GM12872 (cell line): Measurements from ENCODE around the gene PEDS1.

ENCODE experiments used
- TF ChIP-seq, protein P1 (sequence below): IDR thresholded peaks from 3 replicates; pipeline ENCODE4 v1.5.1; 2011; ENCODE audit warnings: low read depth, mild to moderate bottlenecking, low read length, moderate library complexity; ENCODE audit not compliant: insufficient read depth

Gene PEDS1

DNA sequence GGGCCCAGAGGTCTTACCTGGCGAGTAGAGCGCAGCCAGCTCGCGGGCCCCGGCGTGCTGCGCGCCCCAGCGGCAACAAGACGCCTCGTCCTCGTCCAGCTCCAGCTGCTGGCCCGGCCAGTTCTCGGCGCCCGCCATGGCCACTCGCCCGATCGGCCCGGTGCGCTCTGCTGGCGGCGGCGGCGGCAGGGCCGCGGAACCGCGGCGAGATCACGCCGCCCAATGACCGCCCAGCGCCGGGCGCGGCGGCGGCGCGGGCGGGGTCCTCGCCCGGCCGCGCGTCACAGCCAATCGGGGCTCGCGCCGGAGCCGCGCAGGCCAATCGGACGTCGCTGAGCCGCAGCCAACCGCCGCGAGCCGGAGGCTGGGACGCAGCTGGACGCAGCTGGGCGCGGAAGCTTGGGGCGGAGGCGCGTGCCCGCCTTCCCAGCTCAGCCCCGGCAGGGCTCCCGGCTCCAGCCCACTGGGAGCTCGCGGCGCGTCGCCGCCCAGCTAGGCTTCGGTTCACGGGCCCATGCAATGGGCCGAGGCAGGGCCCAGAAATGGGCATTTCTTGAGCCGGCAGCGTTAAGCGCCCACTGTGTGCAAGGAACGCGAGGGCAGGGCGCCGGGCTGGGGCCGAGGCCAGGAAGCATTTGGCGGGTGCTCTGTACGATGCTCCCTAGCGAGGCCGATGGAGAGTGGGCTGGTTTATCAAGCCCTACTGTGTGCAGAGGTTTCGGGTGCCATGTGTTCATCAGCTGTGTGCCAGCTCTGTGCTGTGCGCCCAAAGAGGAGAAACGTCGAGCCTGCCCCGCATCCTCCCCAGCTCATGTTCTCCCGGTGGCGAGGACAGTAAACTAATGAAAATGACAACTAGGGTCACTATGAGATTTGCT lies at the start of gene PEDS1:
PEDS1 (minus strand) TSS at position 224 of the 878 bp plus-strand sequence; CDS start at position 138, 86 bp downstream.
- TF ChIP-seq, protein P1, sequence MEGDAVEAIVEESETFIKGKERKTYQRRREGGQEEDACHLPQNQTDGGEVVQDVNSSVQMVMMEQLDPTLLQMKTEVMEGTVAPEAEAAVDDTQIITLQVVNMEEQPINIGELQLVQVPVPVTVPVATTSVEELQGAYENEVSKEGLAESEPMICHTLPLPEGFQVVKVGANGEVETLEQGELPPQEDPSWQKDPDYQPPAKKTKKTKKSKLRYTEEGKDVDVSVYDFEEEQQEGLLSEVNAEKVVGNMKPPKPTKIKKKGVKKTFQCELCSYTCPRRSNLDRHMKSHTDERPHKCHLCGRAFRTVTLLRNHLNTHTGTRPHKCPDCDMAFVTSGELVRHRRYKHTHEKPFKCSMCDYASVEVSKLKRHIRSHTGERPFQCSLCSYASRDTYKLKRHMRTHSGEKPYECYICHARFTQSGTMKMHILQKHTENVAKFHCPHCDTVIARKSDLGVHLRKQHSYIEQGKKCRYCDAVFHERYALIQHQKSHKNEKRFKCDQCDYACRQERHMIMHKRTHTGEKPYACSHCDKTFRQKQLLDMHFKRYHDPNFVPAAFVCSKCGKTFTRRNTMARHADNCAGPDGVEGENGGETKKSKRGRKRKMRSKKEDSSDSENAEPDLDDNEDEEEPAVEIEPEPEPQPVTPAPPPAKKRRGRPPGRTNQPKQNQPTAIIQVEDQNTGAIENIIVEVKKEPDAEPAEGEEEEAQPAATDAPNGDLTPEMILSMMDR: no peak

DNA sequence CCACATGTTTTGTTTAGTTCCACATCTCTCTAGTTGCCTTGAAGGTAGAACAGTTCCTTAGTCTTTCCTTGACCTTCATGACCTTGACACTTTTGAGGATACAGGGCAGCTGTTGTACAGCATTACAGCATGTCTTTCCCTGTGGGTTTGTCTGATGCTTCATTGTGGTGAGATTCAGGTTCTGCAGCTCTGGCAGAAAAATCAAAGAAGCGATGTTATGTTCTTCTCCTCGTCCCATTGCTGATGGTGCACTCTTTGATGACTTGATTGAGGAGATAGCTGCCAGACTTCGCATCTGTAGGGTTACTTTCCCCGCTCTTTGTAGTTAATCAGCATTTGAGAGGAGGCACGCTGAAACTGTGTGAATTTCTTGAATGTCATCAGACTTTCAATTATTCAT lies 49.2 kb upstream of the PEDS1 start:
- TF ChIP-seq, protein P1: no peak

DNA sequence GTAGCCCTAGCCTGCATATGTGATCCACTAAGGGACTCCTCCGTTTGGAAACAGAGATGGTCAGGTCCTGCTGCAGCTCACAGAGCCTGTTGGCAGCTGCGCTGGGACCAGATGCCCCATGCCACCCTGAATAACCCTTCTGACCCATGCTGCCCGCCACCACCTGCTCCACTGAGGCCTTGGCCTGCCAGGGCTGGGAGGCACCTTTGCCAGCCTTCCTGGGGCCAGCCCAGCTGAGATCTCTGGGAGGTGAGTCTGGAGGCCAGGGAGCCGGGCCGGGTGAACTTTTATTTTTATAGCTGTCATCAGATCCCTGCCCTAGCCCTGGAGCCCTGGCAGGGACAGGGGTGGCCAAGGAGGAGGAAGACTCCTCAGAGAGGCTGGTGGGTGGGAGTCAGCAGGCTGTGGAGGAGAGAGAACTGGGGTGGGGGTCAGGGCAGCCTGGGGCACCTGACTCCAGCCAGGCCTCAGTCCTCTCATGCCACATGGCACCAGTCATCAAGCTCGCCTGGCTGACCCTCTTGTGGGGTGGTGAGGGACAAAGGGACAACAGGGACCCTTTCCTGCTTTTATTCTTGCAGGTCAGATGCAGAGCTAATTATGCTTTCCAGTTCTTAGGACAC lies 47.1 kb upstream of the PEDS1 start:
- TF ChIP-seq, protein P1: no peak

DNA sequence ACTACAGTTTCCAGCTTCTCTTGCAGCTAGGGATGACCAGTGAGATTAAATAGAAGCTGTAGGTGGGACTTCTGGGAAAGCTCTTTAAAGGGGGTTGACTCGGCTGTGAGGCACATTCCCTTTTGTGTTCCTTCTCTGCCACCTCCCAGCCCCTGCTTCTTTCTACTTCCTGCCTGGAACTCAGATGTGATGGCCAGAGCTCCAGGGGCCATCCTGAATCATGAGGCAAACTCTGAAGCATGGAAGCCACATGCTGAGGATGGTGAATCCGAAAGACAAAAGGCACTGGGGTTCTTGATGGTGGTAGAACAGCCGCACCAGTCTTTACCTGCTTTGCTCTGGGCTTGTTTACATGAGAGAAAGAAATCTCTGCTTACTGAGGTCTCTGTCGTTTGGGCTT lies 46.2 kb upstream of the PEDS1 start:
- TF ChIP-seq, protein P1: no peak

DNA sequence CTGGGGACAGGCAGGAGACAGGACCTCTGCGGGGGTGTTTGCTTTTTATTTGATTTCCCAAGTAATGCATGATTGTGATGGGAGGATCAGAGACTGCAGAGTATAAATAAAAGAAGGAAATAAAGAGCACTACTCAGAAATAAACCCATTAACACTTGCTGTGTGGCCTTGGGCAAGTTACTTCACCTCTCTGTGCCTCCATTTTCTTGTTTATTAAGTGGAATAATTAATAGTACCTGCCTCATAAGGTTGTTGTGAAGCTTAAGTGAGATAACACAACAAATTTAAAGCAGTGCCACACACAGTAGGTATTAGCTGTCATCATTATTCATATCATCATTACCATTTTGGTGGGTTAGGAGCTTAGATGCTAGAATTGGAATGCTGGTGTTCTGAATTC lies 45.2 kb upstream of the PEDS1 start:
- TF ChIP-seq, protein P1: no peak

DNA sequence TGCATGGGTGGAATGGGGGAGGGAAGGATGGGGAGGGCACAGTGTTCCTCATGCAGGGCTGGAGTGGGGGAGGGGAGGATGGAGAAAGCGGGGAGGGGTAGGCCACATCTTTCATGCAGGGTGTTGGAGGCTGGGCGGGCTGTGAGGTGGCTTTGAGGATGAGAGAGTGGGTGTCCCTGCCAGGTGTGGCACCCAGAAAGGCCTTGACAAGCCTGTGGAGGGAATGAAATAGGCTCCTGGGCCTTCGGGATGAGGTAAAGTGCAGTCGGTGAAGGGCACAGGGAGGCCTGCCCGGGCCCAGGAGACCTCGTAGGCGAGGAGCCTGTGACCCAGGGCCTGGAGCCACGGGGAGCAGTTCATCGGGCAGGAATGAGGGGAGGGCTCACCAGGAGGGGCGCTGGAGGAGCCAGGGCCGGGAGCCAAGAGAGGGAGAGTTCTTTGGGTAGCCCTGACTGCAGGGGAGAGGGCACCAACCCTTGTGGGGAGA lies 44.7 kb upstream of the PEDS1 start:
- TF ChIP-seq, protein P1: no peak

DNA sequence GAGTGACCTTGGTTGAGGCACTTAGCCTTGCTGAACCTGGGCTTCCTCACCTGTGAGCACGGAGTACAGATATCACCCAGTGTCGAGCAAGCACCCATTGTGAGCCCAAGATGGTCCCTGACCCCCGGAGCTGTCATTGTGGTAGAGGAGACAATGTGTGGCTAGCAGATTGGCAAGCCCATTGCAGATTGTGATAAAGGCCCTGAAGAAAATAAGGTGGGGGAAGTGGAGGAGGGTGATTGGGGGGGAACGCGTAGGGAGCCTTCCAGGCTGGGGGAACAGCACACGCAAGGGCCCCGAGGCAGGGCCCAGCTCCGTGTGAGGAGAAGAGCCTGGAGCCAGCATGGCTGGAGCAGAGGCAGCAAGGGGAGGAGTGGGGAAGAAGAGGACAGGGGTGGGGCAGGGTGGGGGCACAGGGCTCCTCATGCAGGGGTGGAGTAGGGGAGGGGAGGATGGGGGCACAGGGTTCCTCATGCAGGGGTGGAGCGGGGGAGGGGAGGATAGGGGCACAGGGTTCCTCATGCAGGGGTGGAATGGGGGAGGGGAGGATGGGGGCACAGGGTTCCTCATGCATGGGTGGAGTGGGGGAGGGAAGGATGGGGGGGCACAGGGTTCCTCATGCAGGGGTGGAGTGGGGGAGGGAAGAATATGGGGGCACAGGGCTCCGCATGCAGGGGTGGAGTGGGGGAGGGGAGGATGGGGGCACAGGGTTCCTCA lies 44.1 kb upstream of the PEDS1 start:
- TF ChIP-seq, protein P1: no peak
